HG02588 (cell line): Measurements from ENCODE around the gene OPCML.
"Not testable (repeated sequence)": the region's sequence is repeated elsewhere in the genome, so short reads cannot be mapped to it uniquely, and the experiment has no call there.

Experiments
- ATAC-seq: cut with Tn5 transposase; IDR thresholded peaks from one replicate; pipeline ENCODE4 v1.9.1; 2021; ENCODE audit warnings: mild to moderate bottlenecking, moderate library complexity; ENCODE audit not compliant: unreplicated experiment

The OPCML gene

GRCh38 chr11:132423266-132423665 is 1109.0 kb downstream of the OPCML start:
- no peak for ATAC-seq

GRCh38 chr11:132422722-132423121 is 1109.6 kb downstream of the OPCML start:
- no peak for ATAC-seq

- no peak for ATAC-seq
These were observed 1110.7 kb downstream of the OPCML start for GRCh38 chr11:132421555-132421954.

GRCh38 chr11:132414451-132414850 is 1117.8 kb downstream of the OPCML start:
- no peak for ATAC-seq

GRCh38 chr11:132410383-132410782 is 1121.9 kb downstream of the OPCML start:
- no peak for ATAC-seq

GRCh38 chr11:132409573-132410355 is 1122.5 kb downstream of the OPCML start:
- no peak for ATAC-seq

- ATAC-seq = peak; percentile 62
These were observed 1123.4 kb downstream of the OPCML start for GRCh38 chr11:132408877-132409276.

DNA sequence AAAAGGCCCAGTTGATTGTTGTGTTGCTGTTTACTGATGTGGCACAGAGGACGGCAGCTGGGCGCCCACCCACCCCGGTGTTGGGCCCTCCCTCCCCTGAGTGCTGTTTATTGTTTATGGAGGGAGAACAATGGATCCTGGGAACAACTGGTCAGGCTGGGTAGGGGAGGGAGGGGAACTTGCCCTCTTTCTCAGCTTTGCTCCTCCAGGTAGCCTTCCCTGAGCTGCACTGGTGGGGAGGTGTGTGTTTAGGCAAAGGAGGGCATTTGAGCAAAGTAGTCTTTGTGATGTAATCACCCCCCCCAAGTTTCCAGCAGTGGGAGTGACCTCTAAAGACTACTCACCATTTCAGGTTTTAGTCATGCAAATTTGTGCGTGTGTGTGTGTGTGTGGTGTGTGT is 1126.6 kb downstream of the OPCML start:
- ATAC-seq = no peak

GRCh38 chr11:132402071-132402684 is 1130.1 kb downstream of the OPCML start:
- peak; percentile 84 for ATAC-seq

GRCh38 chr11:132396318-132396717 is 1136.0 kb downstream of the OPCML start:
- no peak for ATAC-seq

GRCh38 chr11:132395434-132395833 is 1136.9 kb downstream of the OPCML start:
- ATAC-seq = no peak

- no peak for ATAC-seq
These were observed 1152.8 kb downstream of the OPCML start for GRCh38 chr11:132379540-132379939.

DNA sequence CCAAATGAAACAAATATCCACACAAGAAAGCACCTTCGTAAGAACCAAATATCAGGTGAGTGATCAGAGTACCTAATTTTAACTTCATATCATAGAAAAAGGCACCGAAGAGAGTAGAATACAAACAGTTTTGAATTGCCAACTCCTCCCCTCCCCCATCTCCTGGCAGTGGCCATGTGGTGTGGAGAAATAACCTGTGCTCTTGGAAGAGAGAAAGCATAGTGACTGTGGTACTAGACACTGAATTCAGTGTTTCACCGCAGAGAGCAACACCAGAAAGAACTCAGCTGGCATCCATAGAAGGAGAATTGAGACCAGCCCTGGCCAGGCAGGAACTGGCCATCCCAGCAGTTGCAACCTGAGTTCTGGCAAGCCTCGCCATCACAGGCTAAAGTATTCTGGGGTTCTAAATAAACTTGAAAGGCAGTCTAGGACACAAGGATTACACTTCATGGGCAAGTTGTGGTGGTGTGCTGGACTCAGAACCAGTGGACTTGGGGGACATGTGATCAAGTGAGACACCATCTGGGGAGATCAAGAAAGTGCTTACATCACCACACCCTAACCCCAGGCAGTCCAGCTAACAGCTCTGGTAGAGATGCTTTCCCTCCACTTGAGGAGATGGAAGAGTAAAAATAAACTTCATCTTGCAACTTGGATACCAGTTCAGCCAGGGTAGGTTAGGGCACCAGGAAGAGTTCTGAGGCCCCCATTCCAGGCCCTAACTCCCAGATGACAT is 1158.7 kb downstream of the OPCML start:
- no peak for ATAC-seq

GRCh38 chr11:132370114-132370513 is 1162.2 kb downstream of the OPCML start:
- not testable (repeated sequence) for ATAC-seq

- ATAC-seq = no peak
These were observed 1165.0 kb downstream of the OPCML start for GRCh38 chr11:132367293-132367692.

GRCh38 chr11:132365650-132366049 is 1166.7 kb downstream of the OPCML start:
- ATAC-seq = no peak
